Measurements from ENCODE around the gene HOXA13. TPM values are rescaled to one million over a fixed set of nuclear protein-coding genes. Genes with fewer than 3 reads are reported as not detected.

The HOXA13 gene
- total RNA-seq, 1 donor from 2014 or later, result 0.18 TPM

- no peak for ATAC-seq
- no peak for DNase-seq (ENCODE audit: low spot score)
- intact Hi-C loops (cut with DNase I), result no loop called here
These were observed 13.0 kb downstream of the HOXA13 start for GRCh38 chr7:27186668-27187474.

GRCh38 chr7:27185854-27186667 lies 13.8 kb downstream of the HOXA13 start:
- intact Hi-C loops (cut with DNase I), result no loop called here
- peak; percentile 60 for DNase-seq (ENCODE audit: low spot score)

DNA sequence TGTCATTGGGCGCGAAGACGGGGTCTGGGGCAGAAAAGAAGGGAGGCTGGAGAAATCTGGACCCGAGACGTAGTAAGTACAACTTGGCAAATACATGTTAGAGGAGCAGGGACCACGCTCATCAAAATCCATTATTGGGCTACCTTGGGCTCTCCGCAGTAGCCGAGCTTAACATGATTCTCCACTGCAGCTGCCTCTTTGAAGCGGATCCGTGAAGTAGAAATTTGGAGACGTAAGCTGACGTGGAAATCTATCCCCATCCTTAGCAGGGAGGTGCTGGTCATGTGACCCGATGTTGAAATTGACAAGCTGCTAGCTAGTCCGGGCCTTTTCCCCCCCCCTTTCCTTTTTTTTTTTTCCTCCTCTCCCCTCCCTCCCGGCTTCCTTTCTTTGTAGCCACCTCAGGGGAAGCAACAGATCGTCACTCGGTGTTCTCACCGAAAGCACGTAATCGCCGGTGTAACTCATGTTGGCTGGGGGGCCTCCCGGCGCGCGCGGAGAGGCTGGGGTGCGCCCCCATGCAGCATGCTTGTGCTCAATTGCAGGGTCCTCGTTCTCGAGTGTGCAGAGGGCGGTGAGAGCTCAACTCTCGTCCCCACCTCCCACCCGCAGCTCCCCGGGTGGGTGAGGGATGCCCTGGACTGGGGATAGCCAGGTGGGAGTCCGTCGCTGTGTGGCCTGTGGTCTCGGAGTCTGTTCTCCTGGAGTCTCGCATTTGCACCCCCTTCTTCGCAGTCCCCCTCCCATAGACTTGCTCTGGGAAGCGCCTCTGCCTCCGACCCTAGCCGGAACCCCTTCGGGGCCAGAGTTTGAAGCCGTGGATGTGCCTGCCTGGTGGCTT lies 14.7 kb downstream of the HOXA13 start, which contains the start of gene HOXA11:
Gene HOXA11 (minus strand): TSS at position 220 of the 841 bp plus-strand sequence. CDS start 88 bp downstream, at position 132.
- ATAC-seq (peak; percentile 78), DNase-seq (ENCODE audit: low spot score) (peak; percentile 76)
- intact Hi-C loops (cut with DNase I), result no loop called here

More at GRCh38 chr7:27185854-27186667, 13.8 kb downstream of the HOXA13 start:
- peak; percentile 2 for ATAC-seq

DNA sequence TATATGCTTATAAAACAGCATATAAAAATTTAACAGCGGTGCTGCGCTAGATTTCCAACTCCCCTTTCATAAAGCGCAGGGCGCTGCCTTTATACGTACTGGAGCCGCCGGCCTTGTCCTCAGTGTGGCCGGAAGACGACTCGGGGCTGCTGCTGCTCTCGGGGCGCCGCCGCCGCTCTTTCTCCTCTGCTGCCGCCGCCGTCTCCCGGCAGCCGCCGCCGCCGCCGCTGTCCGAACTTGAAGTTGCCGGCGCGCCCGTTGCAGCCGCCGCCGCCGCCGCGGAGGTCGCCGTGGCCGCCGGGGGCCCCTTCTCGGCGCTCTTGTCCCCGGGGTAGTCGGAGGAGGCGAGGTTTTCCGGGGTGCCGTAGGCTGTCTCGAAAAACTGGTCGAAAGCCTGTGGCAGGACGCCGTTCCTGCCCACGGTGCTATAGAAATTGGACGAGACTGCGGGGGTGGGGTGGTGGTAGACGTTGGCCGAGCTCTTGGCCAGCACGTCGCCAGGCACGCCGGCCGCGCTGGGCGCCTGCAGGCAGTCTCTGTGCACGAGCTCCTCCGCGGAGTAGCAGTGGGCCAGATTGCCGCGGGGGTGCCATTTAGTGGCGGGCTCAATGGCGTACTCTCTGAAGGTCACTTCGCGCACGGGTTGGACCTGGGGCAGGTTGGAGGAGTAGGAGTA lies 15.4 kb downstream of the HOXA13 start:
- intact Hi-C loops (cut with DNase I), result no loop called here
- peak; percentile 6 for ATAC-seq
- peak; percentile 71 for DNase-seq (ENCODE audit: low spot score)

DNA sequence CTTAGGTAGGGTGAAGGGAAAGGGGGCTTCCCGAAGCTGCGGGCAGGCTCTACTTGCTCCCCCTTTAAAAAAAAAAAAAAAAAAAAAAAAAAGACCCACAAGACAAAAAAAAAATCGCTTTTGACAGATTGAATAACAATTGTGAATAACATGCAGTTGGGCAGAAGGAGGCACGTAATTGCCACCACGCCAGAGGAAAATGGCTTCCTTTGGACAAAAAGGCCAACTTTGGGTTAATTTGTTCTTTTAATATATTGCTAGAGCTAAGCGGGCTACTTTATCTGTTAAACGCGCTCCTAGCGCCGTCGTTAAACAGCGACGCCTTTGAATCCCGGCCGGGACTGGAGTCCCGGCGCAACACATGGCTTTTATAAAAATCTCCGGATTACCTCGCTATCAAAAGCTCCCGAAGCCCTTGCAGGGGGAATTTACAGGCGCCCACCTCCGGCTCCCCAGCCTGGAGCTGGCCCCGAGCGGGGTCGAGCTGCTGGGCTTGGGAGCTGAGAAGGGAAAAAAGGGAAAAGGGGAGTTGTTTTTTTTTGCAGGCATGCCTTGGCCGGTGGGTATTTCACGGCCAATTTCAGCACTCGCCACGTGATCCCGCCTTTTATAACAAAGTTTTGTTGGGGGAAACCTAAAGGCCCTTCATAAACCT lies 16.1 kb downstream of the HOXA13 start:
- ATAC-seq, result no peak
- DNase-seq (ENCODE audit: low spot score), result peak; percentile 62

GRCh38 chr7:27182861-27183681 lies 16.8 kb downstream of the HOXA13 start:
- DNase-seq (ENCODE audit: low spot score), result peak; percentile 62
- ATAC-seq, result no peak
- intact Hi-C loops (cut with DNase I), result no loop called here

More for the DNA sequence above, 16.1 kb downstream of the HOXA13 start:
- intact Hi-C loops (cut with DNase I), result no loop called here

DNA sequence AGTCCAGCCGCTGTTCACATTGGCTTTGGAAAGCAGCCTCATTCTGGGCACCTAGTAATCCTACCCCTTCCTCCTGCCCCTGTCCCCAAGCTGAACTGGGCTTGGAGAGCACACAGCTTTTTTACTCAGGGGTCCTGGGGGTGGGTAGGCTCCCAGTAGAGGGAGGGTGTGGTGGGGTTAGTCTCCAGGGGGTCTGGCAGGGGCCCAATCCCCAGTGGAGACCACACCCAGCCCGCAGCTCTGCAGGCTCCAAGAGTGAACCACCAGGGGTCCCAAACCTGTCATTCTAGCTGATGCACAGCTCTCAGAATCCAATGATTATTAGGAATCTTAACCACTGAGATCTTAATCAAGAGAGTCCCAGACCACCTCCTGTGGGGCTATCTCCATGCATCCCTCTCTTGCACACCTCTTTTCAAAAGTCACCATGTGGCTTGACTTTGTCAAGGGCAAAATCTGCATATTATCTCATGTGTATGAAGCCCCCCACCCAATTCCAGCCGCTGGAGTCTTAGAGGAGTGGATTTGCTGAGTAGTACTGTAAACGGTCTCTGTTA lies 17.5 kb downstream of the HOXA13 start:
- no peak for ATAC-seq
- DNase-seq (ENCODE audit: low spot score), result peak; percentile 54
- intact Hi-C loops (cut with DNase I), result no loop called here

- ATAC-seq (no peak), DNase-seq (ENCODE audit: low spot score) (peak; percentile 52)
- intact Hi-C loops (cut with DNase I), result no loop called here
These were observed 18.1 kb downstream of the HOXA13 start for GRCh38 chr7:27181795-27182275.

DNA sequence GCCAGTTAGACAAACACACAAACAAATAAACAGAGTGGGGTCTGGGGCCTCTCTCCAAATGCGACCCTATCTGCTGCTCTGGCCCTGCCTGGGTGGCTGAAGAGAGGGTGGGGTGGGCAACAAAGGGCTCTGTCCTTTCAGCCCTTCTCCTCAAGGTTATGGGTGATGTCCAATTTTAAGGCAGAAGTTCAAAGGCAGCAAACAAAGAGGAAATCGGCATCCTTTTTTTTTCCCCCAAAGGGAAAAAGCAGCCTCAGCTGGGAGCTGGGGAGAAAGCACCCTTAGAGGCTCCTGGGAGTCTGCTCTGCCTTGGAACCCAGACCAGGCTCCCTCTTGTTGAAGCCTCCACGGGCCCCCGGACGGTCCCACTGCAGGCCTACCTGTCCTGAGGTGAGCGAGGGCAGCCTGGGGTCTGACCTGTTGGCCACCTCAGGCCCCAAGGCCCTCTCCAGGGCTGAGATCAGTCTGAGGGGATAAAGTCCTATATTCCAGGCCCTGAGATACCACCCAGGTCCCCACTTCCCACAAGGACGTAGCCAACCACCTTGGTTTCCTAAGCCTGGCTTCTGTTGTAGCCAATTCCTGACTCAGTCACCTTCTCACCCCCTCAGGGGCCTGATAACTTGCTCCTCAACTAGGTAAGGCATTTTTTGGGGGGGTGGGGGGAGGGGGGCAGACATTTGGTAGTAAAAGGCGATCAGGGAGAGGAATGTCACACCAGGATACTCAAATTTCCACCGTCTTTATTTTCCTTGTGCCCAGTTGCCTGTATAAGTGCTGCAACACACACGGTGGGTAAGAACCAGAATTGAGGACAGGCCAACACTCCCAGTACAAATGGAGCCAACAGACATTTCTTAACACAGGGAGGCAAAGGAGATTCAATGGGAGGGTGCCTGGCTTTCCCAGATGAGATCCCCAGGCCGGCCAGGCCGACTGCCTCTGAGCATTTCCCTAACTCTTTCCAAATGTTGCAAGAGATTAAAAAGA lies 19.2 kb downstream of the HOXA13 start:
- ATAC-seq, result no peak
- intact Hi-C loops (cut with DNase I), result no loop called here

DNA sequence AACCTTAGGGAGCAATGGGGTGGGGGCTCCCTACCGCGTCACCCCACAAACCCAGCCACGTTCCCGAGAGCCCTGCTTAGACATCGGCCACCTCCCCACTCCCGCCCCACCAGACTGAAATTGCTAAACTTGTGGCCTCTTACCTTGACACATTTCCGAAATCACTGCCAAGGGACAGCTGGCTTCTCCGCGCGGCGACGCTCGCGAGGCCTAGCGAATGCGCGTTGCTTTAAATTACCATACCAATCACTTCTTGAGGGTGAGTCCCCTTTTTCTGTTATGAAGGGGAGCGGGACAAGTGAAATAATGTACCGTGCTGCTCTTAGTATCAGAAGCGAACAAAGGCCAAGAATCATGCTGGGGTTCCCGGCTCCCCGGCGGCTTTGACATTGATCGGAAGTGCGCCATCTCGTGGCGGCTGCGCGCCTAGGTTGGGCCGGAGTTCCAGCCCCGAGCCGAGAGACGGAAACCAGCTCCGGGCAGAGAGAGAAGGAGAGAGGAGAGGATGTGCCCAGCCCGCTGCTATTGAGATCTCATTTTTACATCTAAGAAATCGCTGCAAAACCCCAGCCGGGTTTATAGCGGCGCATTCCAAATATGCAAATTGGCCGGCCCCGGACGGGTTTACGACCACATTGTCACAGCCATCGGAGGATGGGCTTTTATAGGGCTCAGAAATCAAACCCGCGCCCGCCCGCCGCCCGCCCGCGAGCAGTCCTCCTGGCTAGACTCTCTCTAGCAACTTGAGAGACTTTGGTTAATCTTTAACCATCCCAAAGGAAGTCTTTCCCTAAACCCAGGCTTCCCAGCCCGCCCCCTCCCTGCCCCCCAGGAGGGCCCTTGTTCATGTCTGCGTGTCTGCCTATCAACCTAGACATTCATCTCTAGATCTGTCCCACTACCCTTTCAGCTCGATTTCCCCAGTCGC lies 20.1 kb downstream of the HOXA13 start:
- intact Hi-C loops (cut with DNase I), result no loop called here
- ATAC-seq (peak; percentile 80), DNase-seq (ENCODE audit: low spot score) (peak; percentile 89)

More for the DNA sequence above, 19.2 kb downstream of the HOXA13 start:
- DNase-seq (ENCODE audit: low spot score), result peak; percentile 56

DNA sequence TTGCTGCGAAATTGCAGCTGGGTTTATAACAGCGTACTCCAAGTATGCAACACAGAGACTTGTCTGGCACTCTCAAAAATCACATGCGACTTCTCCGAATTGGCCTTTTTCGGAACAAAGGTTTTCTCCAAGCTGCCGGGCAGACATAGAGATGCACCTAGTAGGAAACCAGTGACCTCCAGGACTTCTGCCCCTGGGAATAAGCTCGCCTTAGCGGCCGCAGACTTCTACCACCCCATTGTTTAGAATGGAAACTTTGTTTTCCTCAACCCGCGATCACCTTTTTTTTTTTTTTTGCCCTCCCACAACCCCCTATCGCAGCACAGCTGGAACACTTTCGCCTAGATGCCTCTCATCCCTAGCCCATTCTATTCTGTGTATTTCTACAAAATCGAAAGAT lies 20.9 kb downstream of the HOXA13 start:
- ATAC-seq (no peak), DNase-seq (ENCODE audit: low spot score) (peak; percentile 56)
- intact Hi-C loops (cut with DNase I), result no loop called here

DNA sequence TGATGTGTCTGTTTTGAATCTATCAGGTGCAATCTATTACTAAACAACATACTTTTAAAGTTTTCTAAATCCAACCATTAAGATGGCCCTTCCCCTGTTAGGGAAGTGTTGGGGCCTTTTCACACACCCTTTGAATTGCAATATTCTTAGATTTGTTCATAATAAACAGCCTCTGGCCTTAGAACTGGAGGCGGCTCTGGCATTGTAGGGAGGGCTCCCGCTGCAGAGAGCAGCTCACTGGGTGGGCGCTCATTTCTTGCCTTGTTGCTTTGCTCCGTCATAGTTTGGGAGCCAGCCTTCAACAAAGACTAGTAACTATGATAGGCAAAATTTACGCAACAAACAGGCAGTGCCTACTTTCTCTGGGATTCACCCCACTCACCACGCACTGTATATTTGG lies 21.5 kb downstream of the HOXA13 start:
- ATAC-seq (peak; percentile 27), DNase-seq (ENCODE audit: low spot score) (peak; percentile 54)
- intact Hi-C loops (cut with DNase I), result no loop called here

GRCh38 chr7:27177795-27178320 lies 22.0 kb downstream of the HOXA13 start:
- intact Hi-C loops (cut with DNase I), result no loop called here
- ATAC-seq (no peak), DNase-seq (ENCODE audit: low spot score) (no peak)
